ENCODE results near the gene SNX8. TPM values are rescaled to one million over a fixed set of nuclear protein-coding genes. Genes with fewer than 3 reads are reported as not detected.

The SNX8 gene
- total and polyA plus RNA-seq, 8 donors = 7.7 to 72.9 (median 12.0) TPM

- Histone ChIP-seq H3K27me3 (no peaks in the 10 kb centered on the region), H3K36me3 (peaks cover 14 to 46% (median 38%) of the 10 kb centered on the region in 4 donors), H3K4me1 (peaks cover 0 to 28% (median 12%) of the 10 kb centered on the region in 4 donors), H3K27ac (no peak overlapping the region), H3K9me3 (no peaks in the 10 kb centered on the region), H3K4me3 (no peak overlapping the region)
- intact Hi-C loops (cut with DNase I; ENCODE audit: low total_unique reads) = no loop called here
- no peak for TF ChIP-seq CTCF (IDR thresholded peaks at IDR 0.05)
- TF ChIP-seq POLR2AphosphoS5 (IDR thresholded peaks at IDR 0.05) = no peak
- no peak for TF ChIP-seq POLR2A (IDR thresholded peaks at IDR 0.05)
- no peak for TF ChIP-seq EP300 (IDR thresholded peaks at IDR 0.05)
- WGBS, 5 donors = 91 to 96% (median 94%) methylated on average over 10 to 11 of the region's 11 CpGs
- DNase-seq = no peak
These were observed 36.2 kb downstream of the SNX8 start for GRCh38 chr7:2278026-2278425.

- TF ChIP-seq POLR2AphosphoS5 (IDR thresholded peaks at IDR 0.05) = no peak
- TF ChIP-seq CTCF (IDR thresholded peaks at IDR 0.05) = no peak
- TF ChIP-seq POLR2A (IDR thresholded peaks at IDR 0.05) = no peak
- no peak for TF ChIP-seq EP300 (IDR thresholded peaks at IDR 0.05)
- 89 to 95% (median 90%) methylated on average over 14 to 18 of the region's 18 CpGs for WGBS, 5 donors
- Histone ChIP-seq H3K9me3 (no peaks in the 10 kb centered on the region), H3K27me3 (no peaks in the 10 kb centered on the region), H3K27ac (no peak overlapping the region), H3K4me1 (peaks cover 0 to 17% (median 3%) of the 10 kb centered on the region in 4 donors), H3K36me3 (peaks cover 19 to 55% (median 50%) of the 10 kb centered on the region in 4 donors), H3K4me3 (no peak overlapping the region)
- no peak for DNase-seq
- intact Hi-C loops (cut with DNase I; ENCODE audit: low total_unique reads) = no loop called here
These were observed 38.1 kb downstream of the SNX8 start for GRCh38 chr7:2276107-2276506.

GRCh38 chr7:2275101-2275500 is 39.1 kb downstream of the SNX8 start:
- H3K27ac ChIP-seq = no peak overlapping the region
- H3K27me3 ChIP-seq = no peaks in the 10 kb centered on the region
- DNase-seq = no peak
- H3K4me1 ChIP-seq = peaks cover 0 to 8% (median 0%) of the 10 kb centered on the region in 4 donors
- H3K9me3 ChIP-seq = no peaks in the 10 kb centered on the region
- peaks cover 22 to 63% (median 59%) of the 10 kb centered on the region in 4 donors for H3K36me3 ChIP-seq
- no peak overlapping the region for H3K4me3 ChIP-seq
- intact Hi-C loops (cut with DNase I; ENCODE audit: low total_unique reads) = no loop called here
- WGBS, 5 donors = 89 to 92% (median 91%) methylated on average over 14 to 18 of the region's 18 CpGs
- no peak for TF ChIP-seq POLR2AphosphoS5 (IDR thresholded peaks at IDR 0.05)
- TF ChIP-seq CTCF (IDR thresholded peaks at IDR 0.05) = no peak
- no peak for TF ChIP-seq EP300 (IDR thresholded peaks at IDR 0.05)
- TF ChIP-seq POLR2A (IDR thresholded peaks at IDR 0.05) = no peak

GRCh38 chr7:2274666-2275065 is 39.6 kb downstream of the SNX8 start:
- no peaks in the 10 kb centered on the region for H3K9me3 ChIP-seq
- intact Hi-C loops (cut with DNase I; ENCODE audit: low total_unique reads) = no loop called here
- no peak overlapping the region for H3K27ac ChIP-seq
- H3K36me3 ChIP-seq = peaks cover 22 to 67% (median 63%) of the 10 kb centered on the region in 4 donors
- WGBS, 5 donors = 78 to 100% (median 92%) methylated on average over 4 to 7 of the region's 7 CpGs
- no peaks in the 10 kb centered on the region for H3K27me3 ChIP-seq
- no peak for TF ChIP-seq POLR2AphosphoS5 (IDR thresholded peaks at IDR 0.05)
- no peak for TF ChIP-seq EP300 (IDR thresholded peaks at IDR 0.05)
- no peak for TF ChIP-seq CTCF (IDR thresholded peaks at IDR 0.05)
- peaks cover 0 to 3% (median 0%) of the 10 kb centered on the region in 4 donors for H3K4me1 ChIP-seq
- no peak for DNase-seq
- no peak overlapping the region for H3K4me3 ChIP-seq

All from stomach (tissue), 9 donors.